ENCODE results near the gene CCDC68. TPM values are rescaled to one million over a fixed set of nuclear protein-coding genes. Genes with fewer than 3 reads are reported as not detected.

Gene CCDC68
- total RNA-seq, 2 donors from 2014 or later, result not detected

DNA sequence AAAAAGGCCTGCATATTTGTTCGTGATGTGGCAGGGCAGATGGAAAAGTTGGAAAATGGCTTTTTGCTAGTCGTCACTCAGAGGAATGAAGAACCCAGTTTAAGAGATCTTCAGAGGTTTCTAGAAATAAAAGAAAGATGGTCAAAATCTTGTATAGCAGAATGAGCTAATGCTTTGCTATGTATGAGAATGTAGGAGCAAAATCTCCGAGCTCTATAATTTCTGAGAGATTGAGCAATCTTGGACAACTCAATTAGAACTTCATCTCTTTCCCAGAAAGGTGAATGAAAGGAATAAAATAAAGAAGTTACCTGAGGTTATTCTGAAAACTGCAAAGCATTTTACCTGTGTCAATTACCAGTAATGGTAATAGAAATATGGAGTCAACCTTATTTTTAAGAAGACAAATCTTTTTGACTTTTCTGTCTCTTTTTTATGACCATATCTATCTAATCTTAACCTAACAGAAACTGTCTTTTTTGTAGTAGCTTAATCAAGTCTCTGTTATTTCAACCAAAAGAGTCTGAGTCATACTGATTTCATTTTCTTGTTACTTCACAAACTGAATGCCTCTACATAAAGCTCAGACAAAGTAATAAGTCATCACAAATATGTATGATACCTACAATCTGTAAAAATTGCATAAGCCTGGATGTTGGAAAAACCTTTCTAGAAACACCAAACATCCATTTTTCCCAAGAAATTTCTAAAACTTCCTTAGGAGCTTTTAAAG is 32.5 kb downstream of the CCDC68 start:
- Mint-ChIP-seq H3K9me3 (no peaks in the 10 kb centered on the region), H3K27ac (no peak overlapping the region)

GRCh38 chr18:54924948-54925347 is 34.3 kb downstream of the CCDC68 start:
- Mint-ChIP-seq H3K27ac (no peak overlapping the region), H3K4me1 (ENCODE audit: low read depth) (no peaks in the 10 kb centered on the region), H3K9me3 (no peaks in the 10 kb centered on the region), H3K4me3 (no peak overlapping the region), H3K27me3 (ENCODE audit: low read depth) (no peaks in the 10 kb centered on the region), H3K36me3 (ENCODE audit: insufficient read depth in 2 of 2) (no peaks in the 10 kb centered on the region)
- no peak for DNase-seq
- ATAC-seq (replicated peaks in 1 of 2), result no peak

More for the DNA sequence above, 32.5 kb downstream of the CCDC68 start:
- Mint-ChIP-seq H3K4me3 (no peak overlapping the region), H3K36me3 (ENCODE audit: insufficient read depth in 2 of 2) (no peaks in the 10 kb centered on the region), H3K4me1 (ENCODE audit: low read depth) (no peaks in the 10 kb centered on the region), H3K27me3 (ENCODE audit: low read depth) (no peaks in the 10 kb centered on the region)
- no peak for ATAC-seq (replicated peaks in 1 of 2)
- DNase-seq, result no peak

DNA sequence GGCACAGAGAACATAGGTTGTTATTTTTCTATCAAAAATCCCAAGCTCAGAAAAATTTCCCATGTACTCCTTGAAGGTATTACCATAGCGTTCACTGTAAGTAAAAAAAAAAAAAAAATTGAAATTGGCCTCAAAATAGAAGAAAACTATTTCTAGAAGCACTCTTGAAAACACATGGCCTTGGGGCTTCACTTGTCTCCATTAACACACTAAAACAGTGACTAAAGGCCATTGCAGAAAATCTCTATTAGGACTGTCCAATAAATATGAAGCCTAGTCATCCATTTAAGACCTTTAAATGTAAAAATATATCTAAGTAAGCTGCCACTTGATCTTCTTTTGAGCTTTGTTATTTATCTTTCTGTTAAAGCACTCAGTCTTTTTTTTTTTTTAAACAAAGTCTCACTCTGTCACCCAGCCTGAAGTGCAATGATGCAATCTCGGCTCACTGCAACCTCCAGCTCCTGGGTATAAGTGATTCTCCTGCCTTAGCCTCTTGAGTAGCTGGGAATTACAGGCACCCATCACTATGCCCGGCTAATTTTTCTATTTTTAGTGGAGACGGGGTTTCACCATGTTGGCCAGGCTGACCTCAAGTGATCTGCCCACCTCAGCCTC is 35.8 kb downstream of the CCDC68 start:
- DNase-seq, result no peak
- Mint-ChIP-seq H3K27ac (no peak overlapping the region), H3K36me3 (ENCODE audit: insufficient read depth in 2 of 2) (no peaks in the 10 kb centered on the region), H3K4me1 (ENCODE audit: low read depth) (no peaks in the 10 kb centered on the region), H3K27me3 (ENCODE audit: low read depth) (no peaks in the 10 kb centered on the region), H3K9me3 (no peaks in the 10 kb centered on the region), H3K4me3 (no peak overlapping the region)
- ATAC-seq (replicated peaks in 1 of 2), result no peak

- Mint-ChIP-seq H3K4me1 (ENCODE audit: low read depth) (no peaks in the 10 kb centered on the region), H3K4me3 (no peak overlapping the region), H3K27ac (no peak overlapping the region), H3K27me3 (ENCODE audit: low read depth) (no peaks in the 10 kb centered on the region), H3K9me3 (no peaks in the 10 kb centered on the region), H3K36me3 (ENCODE audit: insufficient read depth in 2 of 2) (no peaks in the 10 kb centered on the region)
- ATAC-seq (replicated peaks in 1 of 2), result no peak
- DNase-seq, result no peak
Measured at GRCh38 chr18:54919412-54919811, 39.8 kb downstream of the CCDC68 start.

DNA sequence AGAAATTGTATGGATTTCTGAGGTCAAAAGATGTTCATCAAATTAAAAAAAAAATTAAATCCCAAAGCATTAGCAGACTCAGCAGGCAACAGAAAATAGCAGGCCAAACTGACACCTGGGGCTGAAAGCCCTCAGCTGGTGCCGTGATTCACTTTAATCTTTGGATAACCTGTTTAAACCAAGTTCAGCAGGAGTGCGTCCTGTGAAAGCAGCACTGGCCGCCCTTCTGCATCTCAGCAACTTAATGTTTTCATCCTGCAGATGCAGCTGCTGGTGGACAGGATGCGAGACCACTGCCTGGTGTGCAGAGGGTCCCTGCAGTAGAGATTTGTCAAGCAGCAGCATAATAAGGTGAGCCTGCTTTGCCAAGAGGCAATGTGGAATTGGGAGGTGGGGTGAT is 41.2 kb downstream of the CCDC68 start:
- H3K4me1 Mint-ChIP-seq (ENCODE audit: low read depth), result no peaks in the 10 kb centered on the region
- no peaks in the 10 kb centered on the region for H3K9me3 Mint-ChIP-seq
- ATAC-seq (replicated peaks in 1 of 2) (no peak), DNase-seq (no peak)
- no peak overlapping the region for H3K27ac Mint-ChIP-seq
- no peaks in the 10 kb centered on the region for H3K27me3 Mint-ChIP-seq (ENCODE audit: low read depth)
- no peak overlapping the region for H3K4me3 Mint-ChIP-seq
- no peaks in the 10 kb centered on the region for H3K36me3 Mint-ChIP-seq (ENCODE audit: insufficient read depth in 2 of 2)

- Mint-ChIP-seq H3K4me1 (ENCODE audit: low read depth) (no peaks in the 10 kb centered on the region), H3K27me3 (ENCODE audit: low read depth) (no peaks in the 10 kb centered on the region), H3K27ac (no peak overlapping the region), H3K4me3 (no peak overlapping the region), H3K36me3 (ENCODE audit: insufficient read depth in 2 of 2) (no peaks in the 10 kb centered on the region), H3K9me3 (no peaks in the 10 kb centered on the region)
- ATAC-seq (replicated peaks in 1 of 2) (no peak), DNase-seq (no peak)
Measured at GRCh38 chr18:54916507-54916906, 42.8 kb downstream of the CCDC68 start.

GRCh38 chr18:54914816-54915215 is 44.4 kb downstream of the CCDC68 start:
- H3K27ac Mint-ChIP-seq, result no peak overlapping the region
- H3K36me3 Mint-ChIP-seq (ENCODE audit: insufficient read depth in 2 of 2), result no peaks in the 10 kb centered on the region
- no peak for DNase-seq
- no peak for ATAC-seq (replicated peaks in 1 of 2)
- H3K4me1 Mint-ChIP-seq (ENCODE audit: low read depth), result no peaks in the 10 kb centered on the region
- H3K9me3 Mint-ChIP-seq, result no peaks in the 10 kb centered on the region
- no peak overlapping the region for H3K4me3 Mint-ChIP-seq
- H3K27me3 Mint-ChIP-seq (ENCODE audit: low read depth), result no peaks in the 10 kb centered on the region

DNA sequence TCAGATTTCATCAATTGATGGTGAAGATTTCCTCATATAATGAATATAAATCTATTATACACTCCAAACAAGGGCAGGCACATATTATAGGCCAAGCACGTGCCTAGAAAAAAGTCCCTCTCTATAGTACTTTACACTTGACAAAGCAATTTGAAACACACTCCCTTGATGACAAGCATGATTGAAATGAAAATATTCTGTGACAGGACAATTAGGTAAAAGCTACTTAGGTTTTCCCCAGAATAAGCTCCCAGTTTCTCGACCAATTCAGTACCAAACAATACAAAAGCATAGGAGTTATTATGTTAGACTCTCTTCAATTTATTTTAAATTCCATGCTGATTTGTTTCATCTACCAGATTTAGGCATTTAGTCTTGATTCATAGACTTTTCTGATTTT is 47.7 kb downstream of the CCDC68 start:
- no peaks in the 10 kb centered on the region for H3K27me3 Mint-ChIP-seq (ENCODE audit: low read depth)
- no peaks in the 10 kb centered on the region for H3K9me3 Mint-ChIP-seq
- DNase-seq (no peak), ATAC-seq (replicated peaks in 1 of 2) (no peak)
- H3K4me1 Mint-ChIP-seq (ENCODE audit: low read depth), result no peaks in the 10 kb centered on the region
- H3K4me3 Mint-ChIP-seq, result no peak overlapping the region
- H3K36me3 Mint-ChIP-seq (ENCODE audit: insufficient read depth in 2 of 2), result no peaks in the 10 kb centered on the region
- H3K27ac Mint-ChIP-seq, result no peak overlapping the region

DNA sequence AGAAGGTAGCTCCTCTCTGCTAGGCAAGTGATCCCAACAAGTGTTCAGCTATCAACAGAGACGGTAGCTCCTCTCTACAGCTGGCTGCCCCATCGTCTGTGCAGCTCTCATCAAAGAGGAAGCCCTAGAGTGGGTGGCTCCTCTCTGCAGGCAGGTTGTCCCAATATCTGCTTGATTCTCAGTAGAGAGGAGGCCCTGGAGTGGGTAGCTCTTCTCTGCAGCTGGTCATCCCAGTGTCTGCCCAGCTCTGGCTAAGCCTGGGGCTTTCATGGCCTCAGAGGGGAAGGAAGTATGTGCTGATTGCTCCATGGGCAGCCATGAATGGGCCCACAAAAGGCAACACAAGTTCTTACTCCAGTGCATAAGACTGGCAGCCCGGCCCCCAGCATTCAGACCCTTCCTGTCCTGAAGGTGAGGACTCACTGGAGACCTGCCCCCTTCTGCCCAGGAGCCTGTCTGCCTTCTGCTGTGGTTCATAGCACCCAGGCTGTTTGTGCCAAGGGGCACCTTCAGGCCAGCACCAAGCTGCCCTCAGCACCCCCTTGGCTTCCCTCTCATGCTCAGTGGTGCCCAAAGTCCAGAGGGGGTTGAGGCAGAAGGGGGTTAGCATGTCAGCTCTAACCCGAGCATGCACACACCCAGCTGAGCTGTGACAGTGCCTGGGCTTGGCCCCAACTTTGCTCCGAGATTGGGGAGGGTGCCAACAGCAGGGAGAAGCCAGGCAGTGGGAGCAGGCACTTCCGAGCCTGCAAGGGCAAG is 48.9 kb downstream of the CCDC68 start:
- H3K9me3 Mint-ChIP-seq, result no peaks in the 10 kb centered on the region
- H3K4me1 Mint-ChIP-seq (ENCODE audit: low read depth), result no peaks in the 10 kb centered on the region
- DNase-seq, result no peak
- no peaks in the 10 kb centered on the region for H3K36me3 Mint-ChIP-seq (ENCODE audit: insufficient read depth in 2 of 2)
- H3K27me3 Mint-ChIP-seq (ENCODE audit: low read depth), result no peaks in the 10 kb centered on the region
- H3K4me3 Mint-ChIP-seq, result no peak overlapping the region
- no peak overlapping the region for H3K27ac Mint-ChIP-seq
- no peak for ATAC-seq (replicated peaks in 1 of 2)

GRCh38 chr18:54909538-54909937 is 49.7 kb downstream of the CCDC68 start:
- no peaks in the 10 kb centered on the region for H3K9me3 Mint-ChIP-seq
- ATAC-seq (replicated peaks in 1 of 2) (no peak), DNase-seq (no peak)
- no peaks in the 10 kb centered on the region for H3K27me3 Mint-ChIP-seq (ENCODE audit: low read depth)
- H3K27ac Mint-ChIP-seq, result no peak overlapping the region
- no peaks in the 10 kb centered on the region for H3K36me3 Mint-ChIP-seq (ENCODE audit: insufficient read depth in 2 of 2)
- no peak overlapping the region for H3K4me3 Mint-ChIP-seq
- no peaks in the 10 kb centered on the region for H3K4me1 Mint-ChIP-seq (ENCODE audit: low read depth)

DNA sequence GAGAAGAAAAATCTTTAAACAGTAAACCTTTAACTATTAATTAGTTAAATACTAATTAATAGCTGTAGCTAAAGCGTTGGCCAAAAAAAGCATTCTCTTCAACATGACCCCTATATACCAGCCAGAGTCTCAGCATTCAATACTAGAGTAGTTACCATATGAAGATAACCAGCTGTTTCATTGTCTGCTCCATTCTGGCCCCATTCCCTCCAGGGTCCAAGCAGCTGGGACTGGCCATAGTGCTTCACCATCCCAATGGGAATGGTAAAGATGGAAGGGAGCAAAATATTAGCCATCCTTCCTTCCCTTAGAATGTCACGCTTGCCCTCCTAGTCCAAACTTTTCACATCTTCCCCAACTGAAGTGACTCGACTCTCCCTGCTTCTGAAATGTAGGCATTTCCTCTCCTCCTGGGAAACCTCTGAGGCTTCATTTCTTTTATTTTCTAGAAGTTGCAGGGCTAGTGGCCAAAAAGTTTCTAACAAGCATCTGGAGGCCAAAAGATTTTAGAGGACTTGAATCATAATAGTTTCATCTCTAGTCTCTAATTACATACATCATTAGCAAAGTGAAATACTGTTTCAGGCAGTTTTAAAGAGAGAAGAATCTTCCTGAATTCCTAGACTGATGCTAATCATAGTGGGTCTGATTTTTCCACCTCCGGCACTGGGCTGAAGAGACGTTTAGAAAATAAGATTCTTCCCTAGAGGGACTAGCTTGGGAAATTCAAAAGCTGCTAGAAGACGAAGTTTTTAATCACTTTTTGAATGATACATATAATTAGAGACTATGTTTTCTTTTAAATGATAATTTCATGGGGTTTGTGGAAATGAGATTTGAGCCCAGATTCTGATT is 52.7 kb downstream of the CCDC68 start:
- ATAC-seq (replicated peaks in 1 of 2) (no peak), DNase-seq (no peak)
- peaks cover 0 to 3% of the 10 kb centered on the region in 2 donors for H3K9me3 Mint-ChIP-seq
- H3K27ac Mint-ChIP-seq, result no peak overlapping the region
- no peaks in the 10 kb centered on the region for H3K36me3 Mint-ChIP-seq (ENCODE audit: insufficient read depth in 2 of 2)
- H3K27me3 Mint-ChIP-seq (ENCODE audit: low read depth), result peaks cover 6% of the 10 kb centered on the region
- no peaks in the 10 kb centered on the region for H3K4me1 Mint-ChIP-seq (ENCODE audit: low read depth)
- H3K4me3 Mint-ChIP-seq, result no peak overlapping the region

DNA sequence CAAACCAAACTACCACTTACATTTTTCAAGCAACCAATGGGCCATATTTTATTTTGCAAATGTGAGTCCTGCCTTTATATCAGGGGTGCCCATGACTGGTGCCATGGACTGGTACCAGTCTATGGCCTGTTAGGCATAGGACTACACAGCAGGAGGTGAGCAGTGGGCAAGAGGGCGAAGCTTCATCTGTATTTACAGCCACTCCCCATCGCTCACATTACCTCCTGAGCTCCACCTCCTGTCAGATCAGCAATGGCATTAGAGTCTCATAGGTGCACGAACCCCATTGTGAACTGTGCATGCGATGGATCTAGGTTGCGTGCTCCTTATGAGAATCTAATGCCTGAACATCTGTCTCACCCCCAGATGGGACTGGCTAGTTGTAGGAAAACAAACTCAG is 53.6 kb downstream of the CCDC68 start:
- H3K4me1 Mint-ChIP-seq (ENCODE audit: low read depth), result no peaks in the 10 kb centered on the region
- no peaks in the 10 kb centered on the region for H3K36me3 Mint-ChIP-seq (ENCODE audit: insufficient read depth in 2 of 2)
- peaks cover 0 to 3% of the 10 kb centered on the region in 2 donors for H3K9me3 Mint-ChIP-seq
- H3K27ac Mint-ChIP-seq, result no peak overlapping the region
- H3K27me3 Mint-ChIP-seq (ENCODE audit: low read depth), result peaks cover 6% of the 10 kb centered on the region
- ATAC-seq (replicated peaks in 1 of 2) (no peak), DNase-seq (no peak)
- no peak overlapping the region for H3K4me3 Mint-ChIP-seq

GRCh38 chr18:54904581-54904980 is 54.7 kb downstream of the CCDC68 start:
- Mint-ChIP-seq H3K27me3 (ENCODE audit: low read depth) (peaks cover 6% of the 10 kb centered on the region), H3K27ac (no peak overlapping the region), H3K4me3 (no peak overlapping the region), H3K4me1 (ENCODE audit: low read depth) (no peaks in the 10 kb centered on the region), H3K36me3 (ENCODE audit: insufficient read depth in 2 of 2) (no peaks in the 10 kb centered on the region), H3K9me3 (peaks cover 0 to 3% of the 10 kb centered on the region in 2 donors)
- DNase-seq (no peak), ATAC-seq (replicated peaks in 1 of 2) (no peak)
